Thyroid gland (tissue), 4 donors: ENCODE data around the gene KCNIP3.

ENCODE experiments used
- POLR2A ChIP-seq, 2 donors: fragments of 450-650 bp; IDR thresholded peaks; one replicate each; pipeline ENCODE4 v1.6.1; 2017; ENCODE audit warnings: antibody characterized with exemption in 2 of 2, mild to moderate bottlenecking in 2 of 2, moderate library complexity in 1 of 2
- TF ChIP-seq, protein P1 (sequence below), 6 experiments: fragments of 200-600 bp in 3 of 6; fragments of 450-650 bp in 3 of 6; sonication (generic) in 3 of 6; IDR thresholded peaks; one replicate each; pipeline ENCODE4 v1.5.1; 2016 to 2019; ENCODE audit warnings: antibody characterized with exemption in 6 of 6, mild to moderate bottlenecking in 2 of 6, inconsistent platforms in 1 of 6, moderate library complexity in 1 of 6

DNA sequence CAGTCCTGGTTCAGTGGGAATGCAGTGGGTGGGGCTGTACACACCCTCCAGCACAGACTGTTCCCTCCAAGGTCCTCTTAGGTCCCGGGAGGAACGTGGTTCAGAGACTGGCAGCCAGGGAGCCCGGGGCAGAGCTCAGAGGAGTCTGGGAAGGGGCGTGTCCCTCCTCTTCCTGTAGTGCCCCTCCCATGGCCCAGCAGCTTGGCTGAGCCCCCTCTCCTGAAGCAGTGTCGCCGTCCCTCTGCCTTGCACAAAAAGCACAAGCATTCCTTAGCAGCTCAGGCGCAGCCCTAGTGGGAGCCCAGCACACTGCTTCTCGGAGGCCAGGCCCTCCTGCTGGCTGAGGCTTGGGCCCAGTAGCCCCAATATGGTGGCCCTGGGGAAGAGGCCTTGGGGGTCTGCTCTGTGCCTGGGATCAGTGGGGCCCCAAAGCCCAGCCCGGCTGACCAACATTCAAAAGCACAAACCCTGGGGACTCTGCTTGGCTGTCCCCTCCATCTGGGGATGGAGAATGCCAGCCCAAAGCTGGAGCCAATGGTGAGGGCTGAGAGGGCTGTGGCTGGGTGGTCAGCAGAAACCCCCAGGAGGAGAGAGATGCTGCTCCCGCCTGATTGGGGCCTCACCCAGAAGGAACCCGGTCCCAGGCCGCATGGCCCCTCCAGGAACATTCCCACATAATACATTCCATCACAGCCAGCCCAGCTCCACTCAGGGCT lies 87.9 kb downstream of the KCNIP3 start:
- TF ChIP-seq, protein P1, sequence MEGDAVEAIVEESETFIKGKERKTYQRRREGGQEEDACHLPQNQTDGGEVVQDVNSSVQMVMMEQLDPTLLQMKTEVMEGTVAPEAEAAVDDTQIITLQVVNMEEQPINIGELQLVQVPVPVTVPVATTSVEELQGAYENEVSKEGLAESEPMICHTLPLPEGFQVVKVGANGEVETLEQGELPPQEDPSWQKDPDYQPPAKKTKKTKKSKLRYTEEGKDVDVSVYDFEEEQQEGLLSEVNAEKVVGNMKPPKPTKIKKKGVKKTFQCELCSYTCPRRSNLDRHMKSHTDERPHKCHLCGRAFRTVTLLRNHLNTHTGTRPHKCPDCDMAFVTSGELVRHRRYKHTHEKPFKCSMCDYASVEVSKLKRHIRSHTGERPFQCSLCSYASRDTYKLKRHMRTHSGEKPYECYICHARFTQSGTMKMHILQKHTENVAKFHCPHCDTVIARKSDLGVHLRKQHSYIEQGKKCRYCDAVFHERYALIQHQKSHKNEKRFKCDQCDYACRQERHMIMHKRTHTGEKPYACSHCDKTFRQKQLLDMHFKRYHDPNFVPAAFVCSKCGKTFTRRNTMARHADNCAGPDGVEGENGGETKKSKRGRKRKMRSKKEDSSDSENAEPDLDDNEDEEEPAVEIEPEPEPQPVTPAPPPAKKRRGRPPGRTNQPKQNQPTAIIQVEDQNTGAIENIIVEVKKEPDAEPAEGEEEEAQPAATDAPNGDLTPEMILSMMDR (IDR thresholded peaks at IDR 0.05) = peak in 5 of 6 experiments; percentile 15 to 50 (median 28)
- TF ChIP-seq POLR2A (IDR thresholded peaks at IDR 0.05) = peak in 1 of 2 donors; percentile 41
